H1 (cell line): ENCODE data around the gene ADGRG2. TPM values are rescaled to one million over a fixed set of nuclear protein-coding genes. Genes with fewer than 3 reads are reported as not detected.

ENCODE experiments used
- CTCF ChIA-PET: fragments of 300-600 bp; sonication (Branson Sonifier 250); formaldehyde crosslinking; loops from one replicate; lab custom pipeline; 2021; ENCODE audit not compliant: partially characterized antibody; lab: Charles Lee
- POLR2A ChIA-PET: fragments of 300-600 bp; sonication (Branson Sonifier 250); formaldehyde crosslinking; loops from one replicate; lab custom pipeline; 2021; ENCODE audit warnings: inconsistent platforms; ENCODE audit not compliant: partially characterized antibody; lab: Charles Lee
- DNase-seq, 2 experiments: peaks; one replicate each; pipeline versions ENCODE4 v3.0.0 to v3.0.0-alpha.2; 2010 to 2022; ENCODE audit warnings: low spot score in 2 of 2, low read depth in 1 of 2, mixed read lengths in 1 of 2
- FAIRE-seq: peaks from 2 replicates; lab custom pipeline; 2011; peaks lifted over from hg19 to GRCh38; lab: Jason Lieb, UNC
- H2AFZ ChIP-seq: 2 replicates; pipeline ENCODE4 v1.8.1; 2012; ENCODE audit warnings: low read length, inconsistent platforms
- H2AK5ac ChIP-seq: 2 replicates; pipeline ENCODE4 v1.6.1; 2013; ENCODE audit warnings: low read depth, low read length
- H2BK120ac ChIP-seq: replicated peaks from 2 replicates; pipeline ENCODE3; 2013; ENCODE audit warnings: low read depth, low read length, inconsistent platforms
- H2BK12ac ChIP-seq: 2 replicates; pipeline ENCODE4 v1.6.1; 2013; ENCODE audit warnings: low read depth, low read length
- H2BK15ac ChIP-seq: 2 replicates; pipeline ENCODE4 v1.6.1; 2013; ENCODE audit warnings: low read length
- H2BK20ac ChIP-seq: 2 replicates; pipeline ENCODE4 v1.6.1; 2013; ENCODE audit warnings: low read length
- H2BK5ac ChIP-seq: 2 replicates; pipeline ENCODE4 v1.6.1; 2013; ENCODE audit warnings: low read depth, low read length
- H3K14ac ChIP-seq: 2 replicates; pipeline ENCODE4 v1.6.1; 2013; ENCODE audit warnings: inconsistent platforms; ENCODE audit not compliant: insufficient read length
- H3K18ac ChIP-seq: 2 replicates; pipeline ENCODE4 v1.6.1; 2013; ENCODE audit warnings: low read length; ENCODE audit errors: extremely low read depth
- H3K23ac ChIP-seq: 2 replicates; pipeline ENCODE4 v1.6.1; 2013; ENCODE audit warnings: inconsistent platforms; ENCODE audit not compliant: insufficient read length
- H3K23me2 ChIP-seq: 2 replicates; pipeline ENCODE4 v1.6.1; 2013; ENCODE audit warnings: low read depth, low read length
- H3K27ac ChIP-seq: 2 replicates; pipeline ENCODE4 v1.6.1; 2011; ENCODE audit warnings: low read depth, low read length, inconsistent platforms
- H3K27me3 ChIP-seq, 4 experiments: replicated peaks in 1 of 4; 1 replicate in 1 of 4; 2 replicates in 3 of 4; pipeline versions ENCODE4 v1.6.1 to v1.8.1; 2011 to 2013; ENCODE audit warnings: low read length in 3 of 4, mild to moderate bottlenecking in 3 of 4, inconsistent platforms in 2 of 4, mixed read lengths in 2 of 4, moderate library complexity in 1 of 4; ENCODE audit not compliant: control insufficient read depth in 3 of 4, insufficient read depth in 3 of 4; ENCODE audit errors: extremely low read depth in 1 of 4
- H3K36me3 ChIP-seq, 4 experiments: 2 replicates each; pipeline versions ENCODE4 v1.6.1 to v1.8.1; 2011 to 2013; ENCODE audit warnings: mild to moderate bottlenecking in 4 of 4, low read length in 3 of 4, moderate library complexity in 2 of 4, control low read depth in 1 of 4, inconsistent platforms in 1 of 4; ENCODE audit not compliant: insufficient read depth in 4 of 4, control insufficient read depth in 2 of 4
- H3K4ac ChIP-seq: replicated peaks from 2 replicates; pipeline ENCODE3; 2013; ENCODE audit warnings: low read length, low read depth, mixed read lengths, inconsistent platforms; ENCODE audit not compliant: insufficient read length
- H3K4me1 ChIP-seq, 4 experiments: replicated peaks in 1 of 4; 1 replicate in 1 of 4; 2 replicates in 3 of 4; pipeline versions ENCODE4 v1.6.1 to v1.8.1; 2011 to 2013; ENCODE audit warnings: low read length in 3 of 4, inconsistent platforms in 2 of 4, mixed read lengths in 1 of 4; ENCODE audit not compliant: insufficient read depth in 4 of 4, control insufficient read depth in 3 of 4
- H3K4me2 ChIP-seq, 2 experiments: 2 replicates each; pipeline versions ENCODE4 v1.6.1 to v1.8.1; 2011 to 2013; ENCODE audit warnings: low read depth in 2 of 2, low read length in 2 of 2, control low read depth in 1 of 2, inconsistent platforms in 1 of 2, mild to moderate bottlenecking in 1 of 2; ENCODE audit not compliant: insufficient read depth in 1 of 2
- H3K4me3 ChIP-seq, 4 experiments: fragments of 200-600, 300-600 bp in 1 of 4; sonication (generic), shearing (Covaris generic), sonication (Bioruptor Twin) in 1 of 4; 2 replicates each; pipeline versions ENCODE4 v1.5.1 to v1.8.1; 2011 to 2016; ENCODE audit warnings: low read length in 4 of 4, low read depth in 3 of 4, control low read depth in 2 of 4, inconsistent platforms in 2 of 4, mild to moderate bottlenecking in 2 of 4, mixed read lengths in 1 of 4, moderate library complexity in 1 of 4; ENCODE audit not compliant: insufficient read depth in 2 of 4; ENCODE audit errors: extremely low read depth in 1 of 4
- H3K56ac ChIP-seq: replicated peaks from 2 replicates; pipeline ENCODE3; 2013; ENCODE audit warnings: low read depth, mild to moderate bottlenecking, mixed read lengths, low read length, inconsistent platforms; ENCODE audit not compliant: insufficient read length
- H3K79me1 ChIP-seq: 2 replicates; pipeline ENCODE4 v1.6.1; 2013; ENCODE audit warnings: low read depth, low read length, control low read depth
- H3K79me2 ChIP-seq, 2 experiments: 2 replicates each; pipeline versions ENCODE4 v1.6.1 to v1.8.1; 2012 to 2013; ENCODE audit warnings: low read length in 2 of 2, mild to moderate bottlenecking in 2 of 2, inconsistent platforms in 1 of 2; ENCODE audit not compliant: insufficient read depth in 2 of 2, control insufficient read depth in 1 of 2
- H3K9ac ChIP-seq, 4 experiments: replicated peaks in 1 of 4; 1 replicate in 1 of 4; 2 replicates in 3 of 4; pipeline versions ENCODE4 v1.6.1 to v1.8.1; 2011 to 2013; ENCODE audit warnings: low read depth in 3 of 4, low read length in 3 of 4, control low read depth in 2 of 4, mild to moderate bottlenecking in 2 of 4, moderate library complexity in 2 of 4, inconsistent platforms in 1 of 4; ENCODE audit errors: extremely low read depth in 1 of 4
- H3K9me3 ChIP-seq, 2 experiments: 2 replicates each; pipeline versions ENCODE4 v1.6.1 to v1.8.1; 2012 to 2013; ENCODE audit warnings: mild to moderate bottlenecking in 2 of 2, moderate library complexity in 2 of 2, control low read depth in 1 of 2, inconsistent platforms in 1 of 2, low read depth in 1 of 2, low read length in 1 of 2, mixed read lengths in 1 of 2; ENCODE audit not compliant: insufficient read depth in 2 of 2
- H4K20me1 ChIP-seq, 2 experiments: replicated peaks in 1 of 2; 2 replicates each; pipeline versions ENCODE3 to v1.8.1; 2011 to 2013; ENCODE audit warnings: inconsistent platforms in 2 of 2, low read length in 2 of 2, mild to moderate bottlenecking in 1 of 2; ENCODE audit not compliant: insufficient read depth in 2 of 2, control insufficient read depth in 1 of 2
- H4K5ac ChIP-seq: 2 replicates; pipeline ENCODE4 v1.6.1; 2013; ENCODE audit warnings: low read length, low read depth, mixed read lengths, inconsistent platforms; ENCODE audit not compliant: insufficient read length
- H4K8ac ChIP-seq: 2 replicates; pipeline ENCODE4 v1.8.0; 2013; ENCODE audit warnings: mild to moderate bottlenecking, moderate library complexity, low read length, inconsistent platforms; ENCODE audit not compliant: insufficient read depth; ENCODE audit errors: extremely low read depth
- H4K91ac ChIP-seq: replicated peaks from 2 replicates; pipeline ENCODE3; 2013; ENCODE audit warnings: low read length, mixed read lengths, inconsistent platforms; ENCODE audit not compliant: insufficient read length
- TBP ChIP-seq: IDR thresholded peaks from 2 replicates; pipeline ENCODE4 v1.6.1; 2011; ENCODE audit warnings: low read depth, low read length, improper control_type of control experiment
- WGBS, 2 experiments: shearing (Covaris generic) in 1 of 2; methylation state at CpG; one replicate each; pipeline versions ENCODE4 v1.1.6 to v1.1.7; 2013 to 2015; ENCODE audit warnings: low lambda C conversion rate in 2 of 2, mixed read lengths in 2 of 2, inconsistent platforms in 1 of 2, low coverage in 1 of 2, missing lambda C conversion rate in 1 of 2; ENCODE audit not compliant: insufficient replicate concordance in 2 of 2, insufficient coverage in 1 of 2, insufficient read length in 1 of 2; ENCODE audit errors: extremely low coverage in 1 of 2, missing lambda C conversion rate in 1 of 2; 5-methylcytosine and 5-hydroxymethylcytosine counted together
- polyA plus RNA-seq, 7 experiments: library from polyadenylated mRNA; depleted of rRNA in 3 of 7; stranded (reverse) in 5 of 7; unstranded in 2 of 7; fragments of >200 nt in 5 of 7; fragments of 200-250 nt in 2 of 7; gene quantifications; 1 replicate in 5 of 7; 2 replicates in 1 of 7; 4 replicates in 1 of 7; pipeline versions ENCODE4 v1.2.1 to v1.2.3, GENCODE V29; 2011 to 2013; ENCODE audit warnings: missing spikeins in 2 of 7, mixed read lengths in 2 of 7
- total RNA-seq: library from RNA; stranded (reverse); fragmentation: NEBNext Ultra II Directional; extraction: Animal tissue kit (Norgen Biotek cat#: 25700); gene quantifications from 2 replicates; pipeline ENCODE4 v1.2.1, GENCODE V29; 2021

ADGRG2 gene
- total and polyA plus RNA-seq, 2 of the 8 experiments (the other 6 are each of a cell fraction or from before 2014, with no cell fraction given): 8.9 to 13.3 TPM

DNA sequence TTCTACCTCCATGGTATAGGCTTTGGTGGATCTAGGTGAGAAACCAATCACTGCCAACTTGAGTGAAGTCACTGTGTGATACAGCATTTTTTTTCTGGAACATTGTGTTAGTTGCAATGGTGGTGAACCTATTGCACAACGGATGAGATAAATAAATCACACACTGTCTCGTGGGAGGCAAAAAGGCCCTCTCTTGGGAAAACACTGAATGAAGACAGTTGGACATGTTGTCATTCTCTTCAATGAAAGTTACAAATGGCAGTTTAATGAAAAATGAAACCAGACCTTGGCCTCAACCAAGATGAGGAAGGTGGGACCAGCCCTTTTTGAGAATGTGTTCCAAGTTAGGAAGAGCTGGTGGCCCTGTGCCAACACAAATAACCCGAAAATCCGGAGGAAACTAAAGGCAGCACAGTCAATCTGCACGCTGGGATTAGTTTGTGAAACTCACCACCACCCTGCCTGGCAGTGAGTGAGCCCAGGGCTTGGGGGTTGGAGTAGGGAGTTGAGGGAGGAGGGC lies 5.4 kb upstream of the ADGRG2 start:
- no peak overlapping the region for H2BK5ac ChIP-seq
- H3K27ac ChIP-seq: no peak overlapping the region
- no peak for FAIRE-seq
- H3K23ac ChIP-seq: no peak overlapping the region
- WGBS, 2 experiments: 93% methylated on average over 5 of the region's 5 CpGs; no CpG with 5 or more reads in 1 of the 2 experiments
- H2AFZ ChIP-seq: no peak overlapping the region
- no peak overlapping the region for H2BK20ac ChIP-seq
- H2BK15ac ChIP-seq: no peak overlapping the region
- H3K4me3 ChIP-seq: no peak overlapping the region
- H2AK5ac ChIP-seq: no peak overlapping the region
- no peak overlapping the region for H3K14ac ChIP-seq
- no peaks in the 10 kb centered on the region for H4K20me1 ChIP-seq
- no peak overlapping the region for H3K4ac ChIP-seq
- ChIA-PET POLR2A (no interaction called here), CTCF (no interaction called here)
- no peaks in the 10 kb centered on the region for H3K36me3 ChIP-seq
- no peak overlapping the region for H4K5ac ChIP-seq
- H3K79me1 ChIP-seq: no peaks in the 10 kb centered on the region
- H3K27me3 ChIP-seq: peaks cover 0 to 9% (median 6%) of the 10 kb centered on the region in 4 experiments; a peak in 3 of 7 replicates
- no peak overlapping the region for H3K18ac ChIP-seq
- no peak overlapping the region for H3K56ac ChIP-seq
- H3K79me2 ChIP-seq: no peaks in the 10 kb centered on the region
- H3K9me3 ChIP-seq: no peaks in the 10 kb centered on the region
- peaks cover 2% of the 10 kb centered on the region; the same call in 1 of the 2 replicates for H3K23me2 ChIP-seq
- no peaks in the 10 kb centered on the region for H3K4me1 ChIP-seq
- no peak for DNase-seq
- H2BK120ac ChIP-seq: no peak overlapping the region
- no peak overlapping the region for H3K9ac ChIP-seq
- no peak overlapping the region for H4K91ac ChIP-seq
- no peak overlapping the region for H3K4me2 ChIP-seq
- no peak overlapping the region for H2BK12ac ChIP-seq
- H4K8ac ChIP-seq: no peak overlapping the region
- no peak for TF ChIP-seq TBP
